ENCODE measurements around the gene ARHGEF17. TPM values are rescaled to one million over a fixed set of nuclear protein-coding genes. Genes with fewer than 3 reads are reported as not detected.

Gene ARHGEF17
- total RNA-seq, 1 donor from 2014 or later, result not detected

DNA sequence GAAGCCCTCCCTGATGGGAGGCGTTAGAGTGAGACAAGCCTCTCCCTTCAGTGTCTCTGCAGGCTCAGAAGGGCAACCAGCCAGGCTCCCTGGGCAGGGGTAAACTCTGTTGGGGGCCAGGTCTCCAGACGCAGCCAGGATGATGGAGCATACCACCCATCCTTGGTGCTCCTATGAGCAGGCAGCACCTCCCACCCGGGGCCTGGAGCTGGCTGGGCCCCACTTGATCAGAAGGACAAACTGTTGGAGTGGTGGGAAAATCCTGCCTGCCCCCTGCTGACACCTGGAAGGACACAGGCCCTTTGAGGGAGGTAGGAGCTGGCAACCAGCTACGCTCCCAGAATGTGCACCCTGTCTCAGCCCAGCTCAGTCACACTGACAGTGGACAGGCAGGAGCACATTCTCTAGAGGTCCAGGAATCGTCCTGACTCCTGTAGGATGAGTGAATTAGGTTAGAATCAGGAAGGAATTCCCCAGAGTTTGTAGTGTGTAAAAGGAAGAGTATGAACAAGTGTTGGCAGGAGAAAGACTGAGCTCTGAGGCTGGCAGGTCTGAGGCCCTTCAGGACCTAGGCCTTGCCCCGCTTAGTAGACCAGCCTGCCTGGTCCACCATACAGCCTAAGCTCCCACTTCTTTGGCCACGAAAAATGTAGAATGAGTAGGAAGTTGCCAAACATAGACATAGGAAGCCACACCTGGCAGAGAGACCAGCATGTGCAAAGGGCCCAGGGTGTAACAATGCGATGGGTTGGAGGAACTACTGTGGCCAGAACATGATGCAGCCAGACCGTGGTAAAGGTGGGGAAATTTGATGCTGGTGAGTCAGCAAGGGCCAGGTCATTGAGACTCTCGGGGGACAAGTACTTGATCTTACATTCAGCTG is 19.1 kb downstream of the ARHGEF17 start:
- intact Hi-C loops (cut with micrococcal nuclease), result no loop called here

DNA sequence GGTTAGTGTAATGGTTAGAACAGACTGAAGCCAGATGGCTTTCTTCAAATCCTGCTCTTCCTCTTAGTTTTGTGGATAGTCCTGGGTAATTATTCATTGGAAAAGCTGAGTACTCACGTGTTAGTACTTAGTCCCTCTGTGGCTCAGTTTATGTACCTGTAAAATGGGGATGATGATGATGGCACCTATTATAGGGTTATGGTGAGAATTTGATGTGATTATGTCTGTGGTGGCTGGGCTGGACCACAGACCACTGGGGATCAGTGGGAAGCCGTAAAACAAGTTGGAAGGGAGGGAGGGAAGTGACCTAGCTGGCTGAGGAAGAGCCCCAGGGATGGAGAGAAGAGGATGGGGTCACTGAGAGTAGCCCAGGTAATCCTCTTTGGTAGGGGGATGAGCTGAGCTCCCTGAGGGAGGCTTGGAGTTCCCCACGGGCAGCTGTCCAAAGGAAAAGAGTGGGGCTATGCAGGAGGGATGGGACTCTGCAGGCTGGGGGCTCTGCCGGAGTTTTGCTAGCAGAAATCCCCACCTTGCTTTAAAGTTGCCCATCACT is 19.8 kb downstream of the ARHGEF17 start:
- intact Hi-C loops (cut with micrococcal nuclease), result no loop called here

DNA sequence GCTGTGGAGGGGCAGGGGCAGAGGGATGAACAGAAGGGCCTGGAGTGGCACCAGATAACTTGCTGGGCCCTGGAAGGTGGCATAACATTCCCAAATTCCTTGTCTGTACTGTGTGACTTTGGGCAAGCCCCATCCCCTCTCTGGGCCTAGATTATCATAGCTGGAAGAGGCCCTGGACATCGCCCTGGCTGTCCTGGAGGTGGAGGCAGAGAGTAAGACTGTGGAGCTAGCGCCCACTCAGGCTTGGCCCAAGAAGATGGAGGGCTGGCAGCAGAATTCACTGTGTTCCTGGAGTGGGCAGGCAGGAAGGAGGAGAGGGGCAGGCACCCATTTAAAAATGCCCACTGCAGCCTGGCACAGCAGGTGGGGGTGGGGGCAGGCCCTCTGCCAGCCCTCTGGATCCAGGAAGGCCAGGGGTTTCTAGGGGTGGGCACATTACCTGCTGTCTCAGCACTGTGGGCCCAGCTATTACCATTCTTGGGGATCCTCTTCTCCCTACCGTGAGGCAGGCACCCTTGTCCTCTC is 22.6 kb downstream of the ARHGEF17 start:
- intact Hi-C loops (cut with micrococcal nuclease), result no loop called here

DNA sequence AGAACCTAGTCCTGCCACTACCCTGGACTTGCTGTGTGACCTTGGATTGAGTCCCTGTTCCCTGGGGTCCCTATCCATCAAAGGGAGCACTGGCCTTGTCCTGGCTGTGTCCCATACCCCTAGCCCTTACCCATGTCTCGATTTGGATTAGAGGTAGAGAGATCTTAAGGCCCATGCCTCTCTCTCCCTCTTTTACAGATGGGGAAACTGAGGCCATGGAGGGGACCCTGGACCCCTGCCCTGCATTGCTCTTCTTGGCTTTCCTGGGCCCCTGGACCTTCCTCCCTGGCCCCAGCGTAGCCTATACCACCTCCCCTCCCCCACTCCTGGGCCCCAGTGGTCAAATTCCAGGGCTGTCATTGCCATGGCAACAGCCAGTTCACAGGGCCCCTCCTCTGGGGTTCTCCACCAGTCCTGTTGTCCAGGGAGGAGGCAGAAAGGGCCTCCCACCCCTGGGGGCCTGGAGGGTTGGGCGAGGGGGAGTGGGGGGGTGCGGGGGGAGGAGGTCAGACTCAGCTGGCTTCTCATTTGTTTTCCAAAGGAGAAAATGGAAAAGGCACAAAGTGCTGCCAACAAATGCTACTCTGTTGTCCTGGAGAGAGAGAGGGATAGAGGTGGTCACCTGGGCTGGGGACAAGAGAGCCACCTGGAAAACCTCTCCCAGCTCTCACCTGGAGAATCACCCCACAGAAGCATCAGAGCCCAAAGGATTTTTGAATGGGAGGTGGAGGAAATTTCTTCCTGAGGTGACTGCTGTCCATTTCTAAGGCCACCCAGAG is 23.3 kb downstream of the ARHGEF17 start:
- intact Hi-C loops (cut with micrococcal nuclease), result no loop called here

DNA sequence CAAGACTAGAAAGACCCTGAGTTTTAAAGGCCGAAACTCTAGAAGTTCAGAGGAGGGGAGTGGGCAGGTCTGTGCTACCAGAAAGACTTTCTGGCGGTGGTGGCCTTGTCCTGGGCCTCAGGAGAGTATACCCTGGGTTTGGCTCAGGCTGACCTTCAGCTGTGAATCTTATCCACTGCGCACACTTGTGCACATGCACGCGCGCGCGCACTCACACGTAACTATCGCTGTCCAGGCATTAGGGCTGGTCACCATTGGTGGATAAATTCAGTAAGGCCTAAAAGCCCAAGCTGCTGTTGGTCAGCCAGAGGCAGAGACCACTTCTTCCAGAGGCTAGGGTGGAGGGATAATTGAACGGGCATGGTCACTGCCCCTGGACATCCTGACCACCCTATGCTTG is 25.1 kb downstream of the ARHGEF17 start:
- intact Hi-C loops (cut with micrococcal nuclease), result no loop called here

DNA sequence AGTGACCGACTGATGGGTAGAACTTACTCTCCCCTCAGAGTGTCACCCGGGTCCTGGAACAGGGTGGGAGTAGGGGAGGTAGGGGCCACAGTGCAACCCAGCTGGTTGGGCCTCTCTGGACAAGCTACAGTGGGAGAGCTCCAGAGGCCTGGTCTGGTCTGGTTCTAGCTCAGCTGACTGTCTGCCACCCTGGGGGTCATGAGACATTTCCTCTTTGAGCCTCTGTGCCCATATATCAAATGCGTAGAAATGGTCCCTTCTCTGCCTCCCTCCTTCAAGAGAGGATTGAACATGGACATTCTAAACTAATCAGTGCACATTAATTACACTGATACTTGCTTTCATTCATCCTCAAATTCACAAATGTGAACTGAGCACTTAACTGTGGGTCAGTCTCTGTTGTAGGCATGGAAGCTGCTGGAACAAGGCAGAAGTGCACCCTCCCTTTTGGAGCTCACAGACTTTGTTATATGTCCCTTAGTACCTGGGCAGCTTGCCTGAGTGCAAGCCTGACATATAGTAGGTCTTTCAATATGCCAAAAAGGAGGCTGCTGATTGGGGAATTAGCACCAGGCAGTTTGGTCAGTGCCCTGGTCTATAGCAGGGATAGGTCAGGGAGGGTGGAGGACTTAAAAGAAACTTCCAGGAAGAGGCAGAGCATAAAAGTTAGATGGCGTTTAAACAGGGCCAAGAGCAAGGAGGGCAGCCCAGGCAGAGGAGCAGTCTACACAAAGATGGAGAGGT is 25.7 kb downstream of the ARHGEF17 start:
- intact Hi-C loops (cut with micrococcal nuclease), result no loop called here

DNA sequence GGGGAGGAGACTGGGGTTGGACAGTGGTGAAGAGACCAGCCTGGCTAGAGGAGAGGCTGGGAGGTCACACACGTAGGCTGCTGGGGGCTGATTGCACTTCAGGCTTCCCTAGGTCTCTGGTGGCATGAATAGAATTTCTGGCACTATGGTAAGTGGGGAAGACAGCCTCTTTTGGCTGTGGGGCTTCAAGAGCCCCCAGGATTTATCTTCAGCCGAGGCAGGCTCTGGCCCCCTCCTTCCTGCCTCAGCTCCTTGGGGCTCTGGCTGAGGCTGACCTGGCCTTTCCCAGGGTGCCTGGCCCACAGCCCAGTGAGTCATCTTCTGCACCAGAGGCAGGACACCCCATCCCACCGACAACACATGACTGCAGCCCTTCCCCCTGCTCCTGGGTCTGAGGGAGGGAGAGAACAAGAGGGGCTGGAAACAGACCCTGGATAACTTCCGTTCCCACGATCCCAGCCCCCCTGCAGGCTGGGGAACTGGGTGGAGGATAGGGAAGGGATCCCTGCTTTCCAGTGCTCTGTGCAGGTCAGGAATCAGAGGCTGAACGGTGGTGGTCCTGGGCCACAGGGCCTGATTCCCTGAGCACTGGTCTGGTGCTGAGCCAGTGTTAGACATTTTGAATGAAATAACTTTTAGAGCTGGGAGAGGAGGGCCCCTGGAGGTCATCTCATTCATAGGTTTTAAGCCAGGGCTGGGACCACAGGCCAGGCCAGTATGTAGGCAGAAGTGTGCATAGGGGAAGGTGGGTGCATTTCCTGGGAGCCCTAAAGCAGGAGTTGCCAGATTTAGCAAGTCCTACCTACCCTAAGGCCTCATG is 26.5 kb downstream of the ARHGEF17 start:
- intact Hi-C loops (cut with micrococcal nuclease), result loop anchor here (1.0 to 5.0 kb wide), 4 partner anchors 27 to 116 kb away; partner anchors contain the start of gene P2RY2

DNA sequence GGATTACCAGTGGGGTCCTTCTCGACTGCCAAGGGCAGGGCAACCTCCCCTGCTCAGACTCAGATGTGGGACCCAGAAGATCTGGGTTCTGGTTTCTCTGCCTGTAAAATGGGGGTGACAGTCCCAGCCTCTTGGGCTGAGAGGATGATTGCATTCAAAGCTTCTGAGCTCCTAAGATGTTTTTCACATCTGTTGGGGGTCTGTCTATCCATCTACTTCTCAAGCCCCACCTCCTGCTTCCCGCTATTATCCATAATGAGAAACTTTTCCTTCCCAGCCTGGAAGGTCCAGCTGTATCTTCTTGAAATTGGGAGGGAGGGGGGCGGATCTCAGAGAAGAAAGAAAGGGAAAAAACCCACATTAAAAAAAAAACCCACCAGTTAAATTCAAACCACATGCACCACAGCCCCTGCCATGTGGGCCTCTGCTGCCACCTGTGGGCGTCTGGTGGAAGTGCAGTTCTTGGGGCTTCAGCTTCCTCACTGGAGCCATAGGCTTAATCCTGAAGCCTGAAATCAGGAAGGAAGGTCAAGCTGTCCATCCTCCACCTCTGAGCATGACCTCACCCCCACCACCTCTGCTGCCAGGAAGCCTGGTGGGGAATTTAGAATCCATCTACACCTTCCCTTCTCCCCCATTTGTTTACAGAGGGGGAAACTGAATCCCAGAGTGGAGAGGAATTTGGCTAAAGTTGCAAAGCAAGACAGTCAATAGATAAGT is 27.3 kb downstream of the ARHGEF17 start:
- intact Hi-C loops (cut with micrococcal nuclease), result loop anchor here (1.0 to 5.0 kb wide), 4 partner anchors 28 to 117 kb away; partner anchors contain the start of gene P2RY2

DNA sequence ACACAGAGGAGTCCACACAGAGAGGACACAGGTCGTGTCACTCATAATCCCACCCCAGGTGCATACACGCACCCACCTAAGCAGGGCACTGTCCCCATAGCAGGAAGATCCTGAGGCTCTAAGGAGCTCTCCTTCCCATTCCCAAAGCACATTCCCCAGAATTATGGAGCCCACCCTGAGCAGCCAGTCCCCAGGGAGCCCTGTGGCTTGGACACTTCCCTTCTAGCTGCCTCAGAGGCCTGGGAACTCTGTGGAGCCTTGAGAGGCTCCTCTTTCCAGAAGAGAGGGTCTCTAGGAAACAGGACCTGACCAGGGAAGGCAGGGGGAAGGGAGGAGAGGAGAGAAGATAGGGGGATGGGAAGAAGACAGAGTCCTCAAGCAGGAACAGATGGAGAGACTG is 29.8 kb downstream of the ARHGEF17 start:
- intact Hi-C loops (cut with micrococcal nuclease), result loop anchor here (5.0 kb wide), 1 partner anchor 86 kb away; no protein-coding TSS in a partner anchor

DNA sequence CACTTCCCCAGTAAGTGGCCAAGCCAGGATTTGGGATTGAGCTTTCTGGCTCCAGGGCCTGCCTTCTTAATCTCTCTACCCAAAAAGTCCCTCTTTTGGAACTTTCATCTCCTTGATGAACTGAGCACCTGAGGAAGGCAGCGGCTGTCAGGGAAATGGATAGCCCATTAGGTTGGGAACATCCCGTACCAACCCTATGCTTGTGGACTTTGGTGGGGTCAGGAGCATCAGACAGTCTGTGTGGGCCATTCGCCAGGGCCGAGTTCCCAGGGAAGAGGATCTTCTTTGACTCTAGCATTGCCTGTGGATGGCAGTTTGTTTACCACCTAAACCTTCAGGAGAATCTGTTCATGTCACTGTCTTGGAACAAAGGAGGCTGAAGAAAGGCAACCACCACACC is 30.2 kb downstream of the ARHGEF17 start:
- intact Hi-C loops (cut with micrococcal nuclease), result loop anchor here (5.0 kb wide), 1 partner anchor 86 kb away; no protein-coding TSS in a partner anchor

DNA sequence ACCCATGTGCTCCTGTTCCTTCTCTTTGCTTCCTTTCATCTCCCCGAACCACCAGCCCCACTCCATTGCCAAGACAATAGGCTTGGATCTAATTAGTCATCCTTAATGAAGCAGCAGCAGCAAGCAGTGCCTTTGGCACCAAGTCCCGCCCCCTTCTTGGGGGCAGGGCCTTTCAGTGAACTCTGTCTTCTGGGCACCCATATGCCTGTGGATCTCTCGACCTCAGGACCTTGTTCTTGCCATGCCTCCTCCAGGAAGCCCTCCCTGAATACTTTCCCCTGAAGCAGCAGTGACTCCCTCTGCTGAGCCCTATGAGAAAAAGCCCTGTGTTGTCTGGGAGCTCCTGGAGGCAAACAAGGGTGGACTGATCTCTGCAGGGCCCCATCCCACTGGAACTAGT is 32.1 kb downstream of the ARHGEF17 start:
- intact Hi-C loops (cut with micrococcal nuclease), result no loop called here

DNA sequence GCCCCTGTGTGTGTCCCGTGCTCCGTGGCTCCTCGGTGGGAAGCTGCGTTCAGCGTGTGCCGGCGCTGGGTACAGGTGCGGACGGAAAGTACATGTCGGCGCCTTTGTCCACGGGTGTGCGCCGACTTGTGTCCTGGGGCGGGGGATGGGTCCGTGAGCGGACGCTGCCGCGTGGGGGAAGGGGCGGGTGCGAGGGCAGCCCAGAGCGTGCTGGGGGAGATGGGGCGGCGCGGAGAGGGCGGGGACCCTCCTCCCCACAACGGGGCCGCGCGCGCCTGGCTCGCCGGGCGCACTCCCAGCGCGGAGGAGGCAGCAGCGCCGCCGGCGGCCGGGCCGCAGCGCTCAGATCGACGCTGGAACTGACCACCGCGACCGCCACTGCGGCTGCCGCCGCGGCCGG is 34.6 kb downstream of the ARHGEF17 start:
- intact Hi-C loops (cut with micrococcal nuclease), result no loop called here

DNA sequence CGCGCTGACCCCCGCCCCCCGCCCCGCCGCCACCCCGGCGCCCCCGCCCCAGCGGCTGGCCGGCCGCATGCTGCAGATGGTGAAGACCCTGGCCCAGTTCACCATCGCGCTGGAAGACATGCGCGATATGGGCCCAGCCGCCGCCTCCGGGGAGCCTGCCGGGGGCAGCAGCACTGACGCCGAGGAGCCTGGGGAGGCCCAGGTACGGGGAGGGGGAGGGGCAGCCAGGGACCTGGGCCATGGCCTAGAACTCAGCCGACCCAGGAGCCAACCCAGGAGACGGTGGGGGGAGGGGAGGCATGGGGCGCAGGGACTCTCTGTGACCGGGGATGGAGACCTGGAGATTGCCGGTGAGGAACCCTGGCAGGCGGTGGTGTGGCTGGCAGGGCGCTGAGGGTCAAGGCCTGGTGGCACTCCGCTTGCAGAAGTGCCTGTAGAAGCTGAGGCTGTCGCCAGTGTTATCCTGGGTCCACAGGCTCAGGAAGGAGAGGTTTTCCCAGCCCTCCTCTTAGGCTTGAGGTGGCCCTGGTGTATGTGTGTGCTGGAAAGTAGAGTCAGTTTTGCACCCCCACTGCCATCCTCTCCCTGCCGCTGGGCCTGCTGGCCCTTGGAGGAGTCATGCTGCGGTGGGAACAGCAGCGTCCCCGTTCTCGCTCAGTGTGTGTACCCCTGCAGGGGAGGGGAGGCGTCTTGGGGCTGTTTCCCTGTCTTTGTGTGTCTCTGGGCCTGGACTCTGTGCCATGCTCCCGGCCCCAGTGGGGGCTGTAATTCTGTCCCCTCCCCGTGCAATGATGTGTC is 35.2 kb downstream of the ARHGEF17 start:
- intact Hi-C loops (cut with micrococcal nuclease), result no loop called here

DNA sequence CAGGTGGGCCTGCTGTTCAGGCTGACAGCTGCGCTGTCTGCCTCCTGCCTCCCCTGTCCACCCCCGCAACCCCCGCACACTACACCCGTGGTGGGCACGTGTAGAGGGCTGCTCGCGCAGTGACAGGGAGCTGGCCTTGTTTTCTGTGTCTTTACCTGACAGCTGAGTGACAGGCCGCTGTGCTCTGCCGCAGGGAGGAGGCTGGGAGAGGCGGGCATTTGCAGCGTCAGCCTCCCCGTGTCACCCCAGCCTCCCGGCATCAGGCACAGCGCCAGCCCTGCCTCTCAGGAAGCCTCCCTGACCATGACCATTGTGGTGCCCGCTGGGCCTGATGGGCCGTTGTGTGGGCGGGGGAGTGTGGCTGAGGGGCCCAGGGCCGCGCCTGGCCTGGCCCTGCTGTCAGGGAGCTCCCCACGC is 36.1 kb downstream of the ARHGEF17 start:
- intact Hi-C loops (cut with micrococcal nuclease), result no loop called here

DNA sequence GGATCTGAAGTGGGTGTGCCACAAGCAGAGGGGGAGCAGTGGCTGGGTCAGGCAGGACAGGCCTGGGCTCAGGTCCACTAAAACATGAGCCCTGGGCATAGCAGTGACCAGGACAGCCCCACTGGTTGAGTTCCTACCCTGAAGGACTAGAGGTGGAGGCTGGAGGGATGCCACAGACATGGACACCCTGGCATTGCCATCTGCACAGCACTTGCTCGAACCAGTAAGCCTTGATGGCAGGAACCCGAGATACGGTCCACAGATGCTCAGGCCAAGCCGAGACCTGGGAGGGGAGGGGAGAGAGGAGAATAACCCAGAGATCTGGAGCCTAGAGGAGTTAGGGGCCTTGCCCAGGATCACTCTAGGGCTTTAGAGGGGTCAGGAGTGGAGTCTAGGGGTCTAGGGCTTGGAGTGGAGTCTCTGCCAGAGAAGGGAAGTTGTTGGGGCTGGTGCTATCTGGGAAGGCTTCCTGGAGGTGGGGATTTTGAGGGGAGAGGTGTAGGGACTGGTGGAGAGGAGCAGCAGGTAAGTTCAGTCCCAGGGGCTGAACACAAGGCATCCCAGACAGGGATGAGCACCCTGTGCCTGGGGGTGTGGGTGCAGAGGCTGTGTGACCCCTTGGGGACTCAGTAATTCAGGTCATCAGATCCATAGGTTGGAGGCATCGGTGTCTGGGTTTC is 37.5 kb downstream of the ARHGEF17 start:
- intact Hi-C loops (cut with micrococcal nuclease), result no loop called here

DNA sequence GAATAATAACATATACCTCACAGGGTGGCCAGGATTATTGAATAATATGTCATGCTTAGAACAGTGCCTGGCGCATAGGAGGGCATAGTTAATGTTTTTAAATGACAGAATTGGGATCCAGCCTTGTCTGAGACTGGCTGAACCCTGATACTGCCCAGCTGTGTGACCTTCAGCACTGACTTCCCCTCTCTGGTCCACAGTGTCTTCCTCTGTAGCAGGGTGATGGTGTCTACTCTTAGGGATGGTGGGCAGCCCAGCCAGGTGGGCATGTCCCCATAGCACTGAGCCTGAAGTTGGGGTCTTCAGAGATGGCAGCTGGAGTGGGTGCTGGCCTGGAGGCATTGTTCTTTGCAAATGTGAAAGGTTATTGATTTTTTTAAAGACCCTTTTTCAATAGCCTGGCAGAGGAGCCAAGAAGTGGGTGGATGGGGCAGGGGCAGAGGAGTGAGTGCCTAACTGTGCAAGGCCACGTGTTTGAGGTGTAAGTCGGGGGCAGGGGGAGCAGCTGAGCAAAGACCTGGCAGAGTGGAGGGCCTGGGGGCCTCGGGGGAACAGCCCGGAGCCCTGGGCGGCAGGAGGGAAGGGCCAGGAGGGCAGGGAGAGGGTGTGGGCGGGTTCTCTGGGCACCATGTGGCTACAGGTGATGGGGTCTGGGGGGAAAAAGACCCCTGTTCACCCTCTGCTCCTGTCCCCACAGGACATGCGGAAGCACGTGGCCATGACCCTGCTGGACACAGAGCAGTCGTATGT is 38.3 kb downstream of the ARHGEF17 start:
- intact Hi-C loops (cut with micrococcal nuclease), result no loop called here

DNA sequence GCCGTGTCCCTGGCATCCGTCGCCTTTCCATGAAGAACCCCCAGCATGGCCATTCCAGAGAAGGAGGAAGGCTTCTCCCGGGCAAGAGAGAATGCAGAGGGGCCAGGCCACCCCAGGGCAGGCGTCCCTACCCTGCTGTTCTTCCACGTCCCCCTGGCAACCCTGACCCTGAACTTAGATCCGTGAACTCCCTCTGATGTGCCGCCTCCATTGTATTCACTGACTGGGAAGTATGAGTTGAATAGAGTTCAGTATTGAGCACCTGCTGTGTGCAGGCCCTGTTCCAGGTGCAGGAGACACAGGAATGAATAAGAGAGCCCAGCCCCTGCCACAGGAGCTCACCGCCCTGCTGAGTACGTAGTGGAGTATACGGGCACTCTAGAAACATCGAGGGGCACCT is 39.0 kb downstream of the ARHGEF17 start:
- intact Hi-C loops (cut with micrococcal nuclease), result no loop called here

Data from T-helper 1 cell treated with Interleukin-12 subunit alpha and Interleukin-12 subunit beta and Interleukin-4 antibody, amounts not matched to agents 30 ng/mL and 1 ng/mL, for 36 hours (primary cell).